Right forelimb (tissue), 1 donor: Measurements from ENCODE around the gene MAPKAP1.

ENCODE experiments used
- DNase-seq: peaks from one replicate; pipeline ENCODE4 v3.0.0-alpha.2; 2018

Gene MAPKAP1

GRCh38 chr9:125556046-125556721, 150.8 kb downstream of the MAPKAP1 start:
- no peak for DNase-seq

DNA sequence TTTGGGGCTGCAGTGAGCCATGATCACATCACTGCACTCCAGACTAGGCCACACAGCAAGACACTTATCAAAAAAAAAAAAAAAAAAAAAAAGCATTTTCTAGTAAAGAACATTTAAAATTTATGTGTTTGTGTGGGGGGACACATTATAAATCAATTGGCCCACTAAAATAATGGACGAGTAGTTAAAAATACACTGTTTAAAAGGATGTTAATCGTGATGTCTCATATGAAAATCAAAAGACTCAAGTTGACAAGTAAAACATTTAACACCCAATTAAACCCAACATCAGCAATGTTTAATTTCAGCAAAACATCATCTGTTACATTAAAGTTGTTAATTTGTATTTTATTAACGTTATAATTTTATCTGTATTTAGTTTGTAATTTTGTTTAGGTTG, 152.3 kb downstream of the MAPKAP1 start:
- no peak for DNase-seq

DNA sequence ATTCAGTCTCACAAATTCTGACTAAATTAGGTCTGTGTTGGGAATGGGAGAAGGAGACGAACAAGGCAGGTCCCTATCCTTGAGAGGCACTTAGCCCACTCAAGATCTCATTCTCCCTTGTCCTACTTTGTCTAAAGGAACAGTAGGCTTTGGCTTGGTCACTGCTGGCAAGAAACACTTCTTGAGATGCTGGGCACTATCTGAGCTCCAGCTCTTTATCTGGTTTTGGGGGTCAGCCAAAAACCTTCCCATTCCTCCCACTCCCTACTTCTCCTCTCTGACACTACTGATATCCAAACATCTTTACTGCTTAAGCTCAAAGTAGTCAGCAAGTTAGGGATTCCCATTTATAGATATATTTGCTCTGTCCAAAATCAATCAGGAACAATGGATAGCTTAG, 155.2 kb downstream of the MAPKAP1 start:
- DNase-seq: no peak

DNA sequence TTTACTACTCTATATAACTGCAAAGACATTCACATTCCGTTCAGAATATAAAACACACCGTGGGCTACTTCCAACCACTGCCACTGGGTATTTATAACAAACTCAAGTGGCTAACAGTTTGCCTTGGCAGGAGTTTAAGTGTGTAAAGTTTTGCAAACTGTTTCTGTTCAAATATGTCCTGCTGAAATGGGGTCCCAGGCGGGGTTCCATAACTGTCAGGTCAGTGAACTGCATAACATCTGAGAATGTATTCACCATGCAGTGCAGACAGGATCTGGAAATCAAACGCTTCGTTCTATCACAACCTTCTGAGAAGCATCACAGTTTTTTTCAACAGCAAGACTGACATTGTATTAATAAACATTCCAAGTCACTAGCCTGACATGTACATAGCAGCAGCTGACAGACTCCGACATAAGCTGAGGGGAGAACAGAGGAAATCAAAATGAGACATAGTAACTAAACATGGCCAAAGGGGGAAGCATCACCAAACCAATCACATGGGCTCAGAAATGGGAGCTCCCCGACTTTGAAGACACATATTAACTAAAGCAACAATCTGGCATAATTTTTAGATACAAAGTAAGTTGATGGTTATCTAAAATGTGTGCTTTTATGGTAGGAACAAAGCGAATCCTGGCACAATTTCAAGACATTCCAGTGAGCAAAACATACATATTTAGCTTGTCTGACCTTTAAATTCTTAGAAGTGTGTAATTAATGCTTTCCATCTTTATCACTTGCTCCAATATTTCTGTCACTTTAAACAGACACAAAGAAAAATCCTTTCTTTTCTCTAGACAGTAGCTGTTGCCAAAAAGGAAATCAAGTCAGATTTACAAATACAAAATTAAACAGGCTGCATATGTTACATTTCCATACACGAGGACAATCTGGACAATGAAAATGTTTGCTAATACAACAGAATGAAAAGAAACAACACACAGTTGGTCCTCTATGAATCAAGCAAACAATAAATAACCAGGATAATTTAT, 156.8 kb downstream of the MAPKAP1 start:
- peak; percentile 51 for DNase-seq

DNA sequence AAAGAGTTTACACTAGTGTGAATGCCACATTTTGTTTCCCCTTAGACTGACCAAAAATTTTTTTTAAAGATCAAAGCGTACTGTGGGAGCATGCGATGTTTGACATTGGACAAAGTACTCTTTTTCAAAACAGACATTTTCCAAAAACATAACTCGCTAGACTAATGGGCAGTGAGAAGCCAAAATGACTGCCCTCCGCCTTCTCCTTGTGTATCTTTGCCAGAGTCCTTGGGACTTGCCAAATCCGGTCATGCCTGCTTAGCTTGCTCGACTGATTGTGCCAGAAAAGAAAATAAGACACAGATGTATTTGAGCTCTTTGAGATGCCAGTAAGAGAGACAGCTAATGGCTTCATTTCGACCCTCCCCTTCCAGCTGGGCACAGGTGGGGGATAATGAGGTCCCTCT, 157.5 kb downstream of the MAPKAP1 start:
- peak; percentile 80 for DNase-seq

DNA sequence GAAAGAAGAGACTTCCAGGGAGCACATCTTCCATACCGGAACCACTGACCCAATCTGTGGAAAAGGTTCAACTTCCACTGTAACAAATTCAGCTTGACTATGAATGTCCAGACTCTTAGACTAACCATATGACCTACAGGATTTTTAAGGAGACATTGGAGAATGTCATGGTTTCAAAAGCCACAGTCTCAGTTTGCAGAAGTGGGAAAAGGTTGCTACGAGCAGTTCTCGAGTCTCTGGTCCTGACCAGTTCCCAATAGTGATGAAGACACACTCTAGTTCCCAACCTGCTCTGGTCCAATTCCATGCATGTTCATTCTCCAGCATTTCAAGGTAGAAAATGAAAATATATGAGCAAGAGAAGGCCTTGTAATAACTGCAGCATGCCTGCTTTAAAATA, 158.0 kb downstream of the MAPKAP1 start:
- DNase-seq: no peak

GRCh38 chr9:125548141-125548540, 158.9 kb downstream of the MAPKAP1 start:
- DNase-seq: no peak

GRCh38 chr9:125547368-125547767, 159.6 kb downstream of the MAPKAP1 start:
- DNase-seq: no peak

GRCh38 chr9:125545845-125546244, 161.2 kb downstream of the MAPKAP1 start:
- no peak for DNase-seq

DNA sequence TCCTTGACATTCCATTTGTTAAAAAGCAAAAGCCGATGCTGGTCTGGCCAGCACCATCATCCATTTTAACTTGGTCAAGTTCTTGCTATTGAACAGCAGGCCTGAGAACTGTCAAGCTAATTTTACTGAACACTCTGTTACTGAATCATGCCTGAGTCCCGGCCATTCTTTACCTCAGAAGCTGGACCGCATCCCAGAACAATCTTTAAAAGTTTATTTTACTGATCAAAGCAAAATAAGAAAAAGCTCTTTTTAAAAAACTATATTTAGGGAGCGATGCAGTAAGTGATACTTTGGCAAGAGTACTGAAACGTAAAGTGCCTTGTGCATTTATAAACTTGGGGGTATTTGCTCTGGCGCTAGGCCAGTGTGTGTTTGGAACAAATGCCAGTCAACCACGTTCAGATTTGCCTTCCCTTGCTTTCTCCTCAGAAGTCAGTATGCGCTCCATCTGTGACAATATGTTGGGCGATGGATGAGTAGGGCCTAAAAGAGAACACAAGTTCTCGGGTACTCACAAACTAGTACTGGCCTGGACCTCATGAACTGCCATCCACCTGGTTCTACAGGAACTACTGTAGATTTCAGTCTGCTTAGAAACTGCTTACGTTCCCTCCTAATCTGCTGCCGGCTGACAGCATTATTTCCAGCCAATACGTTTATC, 161.9 kb downstream of the MAPKAP1 start:
- peak; percentile 72 for DNase-seq

GRCh38 chr9:125544484-125544883, 162.5 kb downstream of the MAPKAP1 start:
- no peak for DNase-seq

DNA sequence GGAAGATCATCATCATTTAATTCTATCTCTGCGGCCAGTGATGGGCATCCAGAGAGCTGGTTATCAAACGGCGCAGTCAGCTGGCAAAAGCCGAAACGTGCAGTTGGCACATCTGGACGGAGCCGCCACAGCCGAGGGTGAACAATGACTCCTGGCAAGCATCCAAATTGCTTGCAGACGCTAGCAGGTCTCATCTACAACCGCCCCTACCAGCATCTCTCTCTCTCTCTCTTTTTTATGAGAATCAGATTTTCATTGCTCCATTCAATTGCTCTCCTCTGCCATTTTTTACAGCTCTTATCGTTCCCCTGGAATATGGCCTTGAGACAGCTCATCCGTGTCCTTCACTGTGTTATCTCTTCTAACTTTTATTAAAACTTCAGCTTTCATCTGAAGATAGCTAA, 165.2 kb downstream of the MAPKAP1 start:
- no peak for DNase-seq

DNA sequence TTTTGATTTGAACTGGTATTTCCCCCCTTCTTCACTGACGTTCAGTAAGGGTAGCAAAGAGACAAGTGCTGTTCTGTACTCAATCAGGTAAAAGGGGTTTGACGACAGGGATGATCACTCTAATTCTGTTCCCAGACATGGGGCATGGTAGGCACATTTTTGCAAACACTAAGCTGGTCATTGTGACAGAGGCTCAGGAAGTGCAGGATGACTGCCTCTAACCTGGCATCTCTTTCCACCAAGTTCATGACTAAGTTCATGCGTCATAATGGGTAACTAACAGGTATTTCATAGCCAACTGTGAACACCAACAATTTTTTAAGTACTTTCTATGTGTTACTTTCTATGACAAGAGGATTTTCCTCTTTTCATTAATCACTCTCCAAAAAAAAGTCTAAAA, 166.5 kb downstream of the MAPKAP1 start:
- no peak for DNase-seq

GRCh38 chr9:125538092-125538473, 168.9 kb downstream of the MAPKAP1 start:
- DNase-seq: no peak

GRCh38 chr9:125537442-125538091, 169.4 kb downstream of the MAPKAP1 start:
- no peak for DNase-seq

- DNase-seq: no peak
These were observed 170.2 kb downstream of the MAPKAP1 start for GRCh38 chr9:125536776-125537175.

GRCh38 chr9:125536167-125536772, 170.7 kb downstream of the MAPKAP1 start:
- no peak for DNase-seq

DNA sequence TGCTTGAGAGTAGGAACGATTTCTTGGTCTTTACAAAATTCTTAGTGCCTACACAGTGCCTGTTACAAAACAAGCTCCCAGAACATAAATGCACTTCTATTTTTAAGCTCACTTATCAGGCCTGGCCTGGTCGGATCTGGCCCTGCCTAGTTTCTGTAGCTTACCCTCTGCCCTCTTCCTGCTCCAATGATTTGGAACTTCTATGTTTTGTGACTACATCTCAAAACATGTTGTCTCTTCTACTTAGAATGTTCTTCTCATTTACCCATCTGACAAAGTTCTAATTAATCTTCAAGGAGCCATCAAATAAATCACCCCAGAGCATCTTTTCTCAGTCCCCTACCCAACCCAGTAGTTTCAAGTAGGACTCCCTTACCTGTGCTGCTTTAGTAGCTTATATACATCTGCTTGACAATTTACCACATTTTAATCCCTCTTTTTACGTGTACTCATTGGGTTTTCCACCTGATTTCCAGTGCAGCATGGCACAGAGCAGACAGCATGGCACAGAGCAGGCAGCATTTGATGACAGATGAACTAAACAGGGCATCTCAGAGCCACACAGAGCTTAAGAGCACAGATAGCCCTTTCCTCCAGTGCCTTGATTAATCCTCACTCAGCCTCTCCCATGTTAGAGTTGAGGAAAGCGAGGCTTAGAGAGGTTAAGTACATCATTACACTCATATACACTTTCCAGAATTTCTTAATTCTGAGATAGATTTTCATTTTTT, 171.9 kb downstream of the MAPKAP1 start:
- DNase-seq: no peak

DNA sequence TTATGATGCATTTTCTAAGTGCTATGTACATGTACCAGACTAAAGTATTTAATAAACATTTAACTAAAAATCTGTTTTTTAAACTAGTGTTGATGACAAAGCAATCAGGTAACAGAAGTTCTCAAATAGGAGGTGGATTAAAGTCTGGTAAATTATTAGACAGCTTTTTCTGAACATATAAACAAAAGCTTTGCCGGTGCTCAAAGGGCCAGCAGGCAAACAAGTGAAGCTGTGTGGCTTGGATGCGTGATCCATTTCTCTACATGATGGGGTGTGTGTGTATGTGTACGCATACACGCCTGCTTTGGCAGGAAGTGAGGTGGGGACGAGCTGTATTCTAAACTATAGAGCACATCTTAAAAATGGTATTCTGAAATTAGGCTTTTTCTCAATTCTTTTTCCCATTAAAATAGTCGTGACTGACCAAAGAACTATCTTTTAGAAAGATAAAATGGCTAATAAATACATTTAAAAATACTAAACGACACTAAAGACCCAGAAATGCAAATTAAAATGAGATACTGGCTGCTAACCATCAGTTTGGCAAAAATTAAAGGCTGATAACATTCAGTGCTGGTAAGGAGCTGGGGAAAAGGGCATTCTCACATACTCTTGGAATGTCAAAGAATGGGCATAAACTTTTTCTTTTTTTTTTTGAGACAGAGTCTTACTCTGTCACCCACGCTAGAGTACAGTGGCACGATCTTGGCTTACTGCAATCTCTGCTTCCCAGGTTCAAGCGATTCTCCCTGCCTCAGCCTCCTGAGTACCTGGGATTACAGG, 174.0 kb downstream of the MAPKAP1 start:
- no peak for DNase-seq

- DNase-seq: no peak
These were observed 174.6 kb downstream of the MAPKAP1 start for GRCh38 chr9:125532412-125532811.
